ENCODE results near the gene PMIS2. TPM values are rescaled to one million over a fixed set of nuclear protein-coding genes. Genes with fewer than 3 reads are reported as not detected.
A peak's percentile ranks its signal among the peaks of the same experiment; 100 is the strongest.

The PMIS2 gene
- total RNA-seq, 2 experiments from 2014 or later = not detected

- Mint-ChIP-seq H3K4me3 (no peak overlapping the region), H3K9me3 (no peaks in the 10 kb centered on the region), H3K36me3 (ENCODE audit: low read depth) (no peaks in the 10 kb centered on the region), H3K27ac (no peak overlapping the region), H3K27me3 (peaks cover 32% of the 10 kb centered on the region), H3K4me1 (ENCODE audit: low read depth) (peaks cover 8% of the 10 kb centered on the region)
- ATAC-seq = no peak
- POLR2A ChIA-PET = interaction anchor here (0.5 to 1.3 kb wide), 2 partner anchors 52 to 323 kb away, joined by 3 read pairs; no protein-coding TSS in a partner anchor
- TF ChIP-seq CTCF (IDR thresholded peaks at IDR 0.05) = no peak
- no peak for DNase-seq
- CTCF ChIA-PET = interaction anchor here (0.9 to 1.7 kb wide), 4 partner anchors 36 to 50 kb away, joined by 3 to 10 read pairs (median 4); no protein-coding TSS in a partner anchor
- intact Hi-C loops (cut with micrococcal nuclease) = no loop called here
These were observed 29.9 kb upstream of the PMIS2 start for GRCh38 chr19:35556025-35556590.

GRCh38 chr19:35556846-35557538, 29.0 kb upstream of the PMIS2 start:
- TF ChIP-seq CTCF (IDR thresholded peaks at IDR 0.05) = no peak
- H3K4me3 Mint-ChIP-seq = peak overlapping the region; percentile 26
- peaks cover 8% of the 10 kb centered on the region for H3K4me1 Mint-ChIP-seq (ENCODE audit: low read depth)
- no peak for DNase-seq
- H3K27ac Mint-ChIP-seq = no peak overlapping the region
- peaks cover 38% of the 10 kb centered on the region for H3K27me3 Mint-ChIP-seq
- intact Hi-C loops (cut with micrococcal nuclease) = no loop called here
- no peaks in the 10 kb centered on the region for H3K9me3 Mint-ChIP-seq
- CTCF ChIA-PET = interaction anchor here (0.8 to 1.8 kb wide), 8 partner anchors 9 to 87 kb away, joined by 3 to 13 read pairs (median 4); partner anchors contain the start of gene HAUS5
- POLR2A ChIA-PET = interaction anchor here (1.3 kb wide), 1 partner anchor 51 kb away, joined by 3 read pairs; no protein-coding TSS in a partner anchor
- H3K36me3 Mint-ChIP-seq (ENCODE audit: low read depth) = no peaks in the 10 kb centered on the region
- ATAC-seq = no peak

GRCh38 chr19:35557539-35558399, 28.2 kb upstream of the PMIS2 start:
- ChIA-PET CTCF (interaction anchor here (0.8 to 1.8 kb wide), 7 partner anchors 10 to 87 kb away, joined by 3 to 13 read pairs (median 3); partner anchors contain the start of gene HAUS5), POLR2A (interaction anchor here (0.7 kb wide), 1 partner anchor 10 kb away, joined by 3 read pairs; no protein-coding TSS in a partner anchor)
- Mint-ChIP-seq H3K27ac (no peak overlapping the region), H3K4me3 (peak overlapping the region; percentile 67), H3K9me3 (no peaks in the 10 kb centered on the region), H3K27me3 (peaks cover 44% of the 10 kb centered on the region), H3K4me1 (ENCODE audit: low read depth) (peaks cover 8% of the 10 kb centered on the region), H3K36me3 (ENCODE audit: low read depth) (no peaks in the 10 kb centered on the region)
- intact Hi-C loops (cut with micrococcal nuclease) = no loop called here
- no peak for TF ChIP-seq CTCF (IDR thresholded peaks at IDR 0.05)
- ATAC-seq (peak; percentile 74), DNase-seq (peak; percentile 71)

DNA sequence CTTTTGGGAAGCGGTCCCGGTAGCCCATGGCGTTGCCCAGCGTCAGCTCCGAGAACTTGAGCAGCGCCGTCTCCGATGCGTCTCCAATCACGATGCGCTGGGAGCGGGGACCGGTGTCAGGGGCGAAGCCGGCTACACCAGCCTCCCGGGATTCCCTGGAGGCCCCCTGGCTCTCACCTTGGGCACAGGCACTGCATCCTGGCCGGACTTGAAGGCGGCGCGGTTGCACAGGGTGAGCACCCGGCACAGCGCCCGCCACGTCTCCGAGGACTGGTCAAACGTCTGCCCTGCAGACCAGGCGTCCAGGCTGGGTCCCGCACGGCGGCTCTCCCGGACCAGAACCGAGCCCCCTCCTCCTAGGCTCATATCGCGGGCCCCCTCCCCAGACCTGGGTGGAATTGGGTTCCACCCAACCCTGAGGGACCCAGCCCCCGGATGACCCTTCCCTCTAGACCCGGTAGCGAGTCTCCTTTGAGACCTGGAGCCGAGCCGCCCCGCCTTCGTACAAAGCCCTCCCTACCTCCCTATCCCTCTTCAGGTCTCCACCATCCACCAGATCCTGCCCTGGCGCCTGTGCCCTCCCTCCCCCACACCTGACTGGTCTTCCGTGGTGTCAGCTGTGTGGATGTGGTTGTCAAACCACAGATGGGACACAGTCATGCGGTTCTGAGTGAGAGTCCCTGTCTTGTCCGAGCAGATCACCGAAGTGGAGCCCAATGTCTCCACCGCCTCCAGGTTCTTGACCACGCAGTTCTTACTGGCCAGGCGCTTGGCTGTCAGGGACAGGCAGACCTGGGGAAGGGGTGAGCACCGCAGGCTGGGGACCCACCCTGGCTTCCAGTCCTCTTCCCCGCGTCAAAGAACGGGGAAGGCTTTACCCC, 27.3 kb upstream of the PMIS2 start:
- Mint-ChIP-seq H3K36me3 (ENCODE audit: low read depth) (no peaks in the 10 kb centered on the region), H3K9me3 (no peaks in the 10 kb centered on the region), H3K4me1 (ENCODE audit: low read depth) (peaks cover 8% of the 10 kb centered on the region), H3K4me3 (no peak overlapping the region), H3K27me3 (peaks cover 44% of the 10 kb centered on the region), H3K27ac (no peak overlapping the region)
- intact Hi-C loops (cut with micrococcal nuclease) = no loop called here
- ChIA-PET CTCF (interaction anchor here (1.4 to 1.8 kb wide), 4 partner anchors 10 to 86 kb away, joined by 3 to 13 read pairs (median 5); no protein-coding TSS in a partner anchor), POLR2A (interaction anchor here (0.7 kb wide), 1 partner anchor 10 kb away, joined by 3 read pairs; no protein-coding TSS in a partner anchor)
- ATAC-seq (no peak), DNase-seq (no peak)
- no peak for TF ChIP-seq CTCF (IDR thresholded peaks at IDR 0.05)

Data from activated CD8-positive, alpha-beta T cell treated with anti-CD3 and anti-CD28 coated beads for 36 hours (primary cell).